Activated naive CD4-positive, alpha-beta T cell treated with anti-CD3 and anti-CD28 coated beads, Interleukin-2, amount 10 ng/mL, durations not matched to agents 7 days and 5 days (primary cell): Measurements from ENCODE around the gene ISX.
"Not testable (repeated sequence)": the region's sequence is repeated elsewhere in the genome, so short reads cannot be mapped to it uniquely, and the experiment has no call there.

Source experiments
- CTCF ChIA-PET: fragments of 350-600 bp; sonication (Branson Sonifier 250); formaldehyde crosslinking; loops from one replicate; lab custom pipeline; 2021; ENCODE audit warnings: antibody characterized with exemption; lab: Charles Lee
- DNase-seq: peaks from one replicate; pipeline ENCODE4 v3.0.0-alpha.2; 2020
- H3K27ac Mint-ChIP-seq: one replicate; pipeline ENCODE4 v1.8.0; 2021; ENCODE audit warnings: mild to moderate bottlenecking, moderate library complexity, mixed read lengths
- H3K27me3 Mint-ChIP-seq: one replicate; pipeline ENCODE4 v1.8.0; 2021; ENCODE audit warnings: mild to moderate bottlenecking, mixed read lengths
- H3K36me3 Mint-ChIP-seq: one replicate; pipeline ENCODE4 v1.8.0; 2021; ENCODE audit warnings: mixed read lengths
- H3K4me1 Mint-ChIP-seq: one replicate; pipeline ENCODE4 v1.8.0; 2021; ENCODE audit warnings: mixed read lengths
- H3K4me3 Mint-ChIP-seq: one replicate; pipeline ENCODE4 v1.8.0; 2021; ENCODE audit warnings: mild to moderate bottlenecking, moderate library complexity, mixed read lengths
- H3K9me3 Mint-ChIP-seq: one replicate; pipeline ENCODE4 v1.8.0; 2021; ENCODE audit warnings: mixed read lengths

The ISX gene

GRCh38 chr22:35065796-35066218 lies at the start of gene ISX:
Gene ISX (plus strand): TSS chr22:35066158. CDS start chr22:35067088, 930 bp downstream.
- no peaks in the 10 kb centered on the region for H3K27me3 Mint-ChIP-seq
- DNase-seq, result no peak
- H3K36me3 Mint-ChIP-seq, result no peaks in the 10 kb centered on the region
- H3K4me3 Mint-ChIP-seq, result no peak within 1 kb of the TSS
- no peak within 1 kb of the TSS for H3K27ac Mint-ChIP-seq
- CTCF ChIA-PET, result no interaction called here
- H3K9me3 Mint-ChIP-seq, result no peaks in the 10 kb centered on the region
- H3K4me1 Mint-ChIP-seq, result no peaks in the 10 kb centered on the region

GRCh38 chr22:35016909-35017308 lies 49.0 kb upstream of the ISX start:
- no peaks in the 10 kb centered on the region for H3K4me1 Mint-ChIP-seq
- peaks cover 3% of the 10 kb centered on the region for H3K27me3 Mint-ChIP-seq
- no peaks in the 10 kb centered on the region for H3K9me3 Mint-ChIP-seq
- DNase-seq, result no peak
- CTCF ChIA-PET, result no interaction called here
- H3K4me3 Mint-ChIP-seq, result no peak overlapping the region
- H3K36me3 Mint-ChIP-seq, result no peaks in the 10 kb centered on the region
- no peak overlapping the region for H3K27ac Mint-ChIP-seq

GRCh38 chr22:35018995-35019394 lies 47.0 kb upstream of the ISX start:
- no peaks in the 10 kb centered on the region for H3K36me3 Mint-ChIP-seq
- no peaks in the 10 kb centered on the region for H3K4me1 Mint-ChIP-seq
- peaks cover 5% of the 10 kb centered on the region for H3K27me3 Mint-ChIP-seq
- H3K9me3 Mint-ChIP-seq, result no peaks in the 10 kb centered on the region
- no peak overlapping the region for H3K4me3 Mint-ChIP-seq
- DNase-seq, result no peak
- CTCF ChIA-PET, result no interaction called here
- no peak overlapping the region for H3K27ac Mint-ChIP-seq

- H3K4me1 Mint-ChIP-seq, result no peaks in the 10 kb centered on the region
- no peak overlapping the region for H3K27ac Mint-ChIP-seq
- peaks cover 13% of the 10 kb centered on the region for H3K27me3 Mint-ChIP-seq
- DNase-seq, result no peak
- no peak overlapping the region for H3K4me3 Mint-ChIP-seq
- CTCF ChIA-PET, result no interaction called here
- H3K9me3 Mint-ChIP-seq, result no peaks in the 10 kb centered on the region
- no peaks in the 10 kb centered on the region for H3K36me3 Mint-ChIP-seq
These were observed 45.4 kb upstream of the ISX start for GRCh38 chr22:35020517-35020916.

- CTCF ChIA-PET, result no interaction called here
- Mint-ChIP-seq H3K27ac (no peak overlapping the region), H3K36me3 (no peaks in the 10 kb centered on the region), H3K27me3 (peaks cover 13% of the 10 kb centered on the region), H3K4me3 (no peak overlapping the region), H3K4me1 (no peaks in the 10 kb centered on the region), H3K9me3 (no peaks in the 10 kb centered on the region)
- no peak for DNase-seq
These were observed 44.8 kb upstream of the ISX start for GRCh38 chr22:35021161-35021560.

GRCh38 chr22:35022291-35022690 lies 43.7 kb upstream of the ISX start:
- Mint-ChIP-seq H3K4me3 (no peak overlapping the region), H3K9me3 (no peaks in the 10 kb centered on the region), H3K27me3 (peaks cover 13% of the 10 kb centered on the region), H3K4me1 (no peaks in the 10 kb centered on the region), H3K36me3 (no peaks in the 10 kb centered on the region), H3K27ac (no peak overlapping the region)
- DNase-seq, result no peak
- CTCF ChIA-PET, result interaction anchor here (1.8 kb wide), 1 partner anchor 607 kb away, joined by 8 read pairs; no protein-coding TSS in a partner anchor

GRCh38 chr22:35023692-35024363 lies 42.1 kb upstream of the ISX start:
- Mint-ChIP-seq H3K4me1 (no peaks in the 10 kb centered on the region), H3K27me3 (peaks cover 10% of the 10 kb centered on the region), H3K9me3 (no peaks in the 10 kb centered on the region), H3K4me3 (no peak overlapping the region), H3K27ac (no peak overlapping the region), H3K36me3 (no peaks in the 10 kb centered on the region)
- CTCF ChIA-PET, result interaction anchor here (0.6 to 1.8 kb wide), 8 partner anchors 9 to 1101 kb away, joined by 3 to 8 read pairs (median 4); no protein-coding TSS in a partner anchor
- peak; percentile 74 for DNase-seq

- DNase-seq, result no peak
- Mint-ChIP-seq H3K27me3 (peaks cover 10% of the 10 kb centered on the region), H3K4me1 (no peaks in the 10 kb centered on the region), H3K36me3 (no peaks in the 10 kb centered on the region), H3K9me3 (no peaks in the 10 kb centered on the region), H3K27ac (no peak overlapping the region), H3K4me3 (no peak overlapping the region)
- CTCF ChIA-PET, result interaction anchor here (0.7 to 1.8 kb wide), 7 partner anchors 10 to 1101 kb away, joined by 3 to 8 read pairs (median 4); no protein-coding TSS in a partner anchor
These were observed 41.6 kb upstream of the ISX start for GRCh38 chr22:35024364-35024692.

GRCh38 chr22:35030112-35030511 lies 35.8 kb upstream of the ISX start:
- H3K27me3 Mint-ChIP-seq, result peaks cover 16% of the 10 kb centered on the region
- DNase-seq, H3K4me1 Mint-ChIP-seq, H3K4me3 Mint-ChIP-seq, H3K36me3 Mint-ChIP-seq, H3K27ac Mint-ChIP-seq, H3K9me3 Mint-ChIP-seq, CTCF ChIA-PET: not testable (repeated sequence)

GRCh38 chr22:35032571-35032970 lies 33.4 kb upstream of the ISX start:
- Mint-ChIP-seq H3K27me3 (peaks cover 16% of the 10 kb centered on the region), H3K4me1 (no peaks in the 10 kb centered on the region), H3K36me3 (no peaks in the 10 kb centered on the region), H3K4me3 (no peak overlapping the region), H3K9me3 (no peaks in the 10 kb centered on the region), H3K27ac (no peak overlapping the region)
- DNase-seq, result no peak
- CTCF ChIA-PET, result no interaction called here

GRCh38 chr22:35033635-35034296 lies 32.2 kb upstream of the ISX start:
- no peaks in the 10 kb centered on the region for H3K4me1 Mint-ChIP-seq

GRCh38 chr22:35034963-35035362 lies 31.0 kb upstream of the ISX start:
- no peaks in the 10 kb centered on the region for H3K9me3 Mint-ChIP-seq
- no peak overlapping the region for H3K27ac Mint-ChIP-seq
- H3K4me1 Mint-ChIP-seq, result no peaks in the 10 kb centered on the region
- H3K4me3 Mint-ChIP-seq, result no peak overlapping the region
- peaks cover 16% of the 10 kb centered on the region for H3K27me3 Mint-ChIP-seq
- CTCF ChIA-PET, result interaction anchor here (0.7 to 1.3 kb wide), 2 partner anchors 11 to 21 kb away, joined by 3 read pairs; no protein-coding TSS in a partner anchor
- H3K36me3 Mint-ChIP-seq, result no peaks in the 10 kb centered on the region
- no peak for DNase-seq

More at GRCh38 chr22:35033635-35034296, 32.2 kb upstream of the ISX start:
- Mint-ChIP-seq H3K36me3 (no peaks in the 10 kb centered on the region), H3K9me3 (no peaks in the 10 kb centered on the region), H3K4me3 (no peak overlapping the region), H3K27me3 (peaks cover 16% of the 10 kb centered on the region), H3K27ac (no peak overlapping the region)
- DNase-seq, result no peak
- CTCF ChIA-PET, result no interaction called here

GRCh38 chr22:35037089-35037488 lies 28.9 kb upstream of the ISX start:
- no peak overlapping the region for H3K27ac Mint-ChIP-seq
- H3K9me3 Mint-ChIP-seq, result no peaks in the 10 kb centered on the region
- peaks cover 8% of the 10 kb centered on the region for H3K27me3 Mint-ChIP-seq
- CTCF ChIA-PET, result no interaction called here
- no peak for DNase-seq
- H3K36me3 Mint-ChIP-seq, result no peaks in the 10 kb centered on the region
- no peak overlapping the region for H3K4me3 Mint-ChIP-seq
- no peaks in the 10 kb centered on the region for H3K4me1 Mint-ChIP-seq

GRCh38 chr22:35039625-35040024 lies 26.3 kb upstream of the ISX start:
- no peak for DNase-seq
- no peak overlapping the region for H3K4me3 Mint-ChIP-seq
- CTCF ChIA-PET, result interaction anchor here (1.0 kb wide), 1 partner anchor 15 kb away, joined by 6 read pairs; no protein-coding TSS in a partner anchor
- H3K4me1 Mint-ChIP-seq, result no peaks in the 10 kb centered on the region
- peaks cover 5% of the 10 kb centered on the region for H3K27me3 Mint-ChIP-seq
- H3K27ac Mint-ChIP-seq, result no peak overlapping the region
- H3K36me3 Mint-ChIP-seq, result no peaks in the 10 kb centered on the region
- H3K9me3 Mint-ChIP-seq, result no peaks in the 10 kb centered on the region
